Left colon (tissue), 2 donors: ENCODE data around the gene ABLIM3. TPM values are rescaled to one million over a fixed set of nuclear protein-coding genes. Genes with fewer than 3 reads are reported as not detected.
A peak's percentile ranks its signal among the peaks of the same experiment; 100 is the strongest.
"Not testable (repeated sequence)": the region's sequence is repeated elsewhere in the genome, so short reads cannot be mapped to it uniquely, and the experiment has no call there.

Experiments used
- ATAC-seq: fragments of 200-7000 bp; cut with Tn5 transposase; one replicate; pipeline ENCODE4 v1.9.1; 2020; ENCODE audit warnings: mild to moderate bottlenecking, moderate library complexity
- DNase-seq, 2 donors: peaks; one replicate each; pipeline ENCODE4 v3.0.0-alpha.2; 2020
- intact Hi-C, 2 donors: fragments of 100-400 bp; cut with DNase I in 1 of 2; cut with micrococcal nuclease in 1 of 2; formaldehyde crosslinking; loops; one replicate each; pipeline versions ENCODE4 v1.11.2 to v1.14.0; 2022; cut with DNase I, micrococcal nuclease
- total RNA-seq, 2 donors: library from RNA; stranded (reverse); fragmentation: NEBNext Ultra II Directional; extraction: Animal tissue kit (Norgen Biotek cat#: 25700); gene quantifications; one replicate each; pipeline ENCODE4 v1.2.1, GENCODE V29; 2021
- donor health status: DM: no; HTN: no; CAD: no.
- donor health status: DM: yes; HTN: yes; CAD: no.

ABLIM3 gene
- total RNA-seq, 2 donors from 2014 or later, result 3.4 to 4.3 TPM

DNA sequence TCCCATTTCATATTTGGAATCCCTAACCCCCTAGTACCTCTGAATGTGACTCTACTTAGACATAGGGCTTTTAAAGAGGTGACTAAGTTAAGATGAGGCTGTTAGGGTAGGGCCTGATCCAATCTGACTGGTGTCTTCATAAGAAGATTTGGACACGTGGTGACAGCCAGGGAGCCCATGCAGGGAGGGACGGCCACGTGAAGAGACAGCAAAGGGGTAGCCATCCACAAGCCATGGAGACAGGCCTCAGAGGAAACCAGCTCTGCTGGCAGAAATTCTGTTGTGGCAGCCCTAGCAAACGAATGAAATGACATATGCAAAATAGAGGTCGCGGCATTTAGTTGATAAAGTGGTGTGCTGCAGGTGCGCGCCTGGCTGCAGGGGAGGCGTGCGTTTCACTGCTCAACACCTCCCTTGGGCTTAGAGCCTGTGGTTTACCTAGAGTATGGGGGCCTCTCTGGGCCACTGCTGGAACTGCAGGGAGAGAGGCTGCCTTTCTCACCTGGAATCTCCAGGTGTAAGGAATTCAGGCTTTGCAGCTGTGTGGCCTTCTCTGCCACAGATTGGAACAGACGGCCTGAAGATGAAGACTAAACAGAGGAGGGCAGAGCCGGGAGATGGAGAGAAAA is 123.3 kb downstream of the ABLIM3 start:
- ATAC-seq, result peak; percentile 87
- intact Hi-C loops, result no loop called here

DNA sequence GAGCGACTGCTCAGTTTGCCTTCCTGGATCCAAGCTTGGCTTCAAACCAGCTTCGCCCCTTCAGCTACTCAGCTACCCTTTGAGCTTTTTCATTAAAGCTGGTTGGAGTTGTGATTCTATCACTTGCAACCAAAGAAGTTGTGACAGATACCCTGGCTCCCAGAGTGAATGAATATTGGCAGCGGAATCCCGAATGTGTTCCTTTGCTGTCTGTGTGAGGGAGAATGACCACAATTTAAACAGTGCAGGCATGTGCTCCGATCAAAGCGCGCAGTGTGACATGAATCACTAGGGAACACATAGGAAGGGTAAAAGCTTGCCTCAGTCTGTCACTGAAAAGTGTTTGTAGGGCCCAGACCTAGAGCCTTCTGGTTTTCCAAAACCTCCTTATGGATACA is 123.8 kb downstream of the ABLIM3 start:
- intact Hi-C loops, result no loop called here
- ATAC-seq (no peak), DNase-seq (no peak)

More for the DNA sequence above, 123.3 kb downstream of the ABLIM3 start:
- DNase-seq, result peak in 1 of 2 donors; percentile 38

DNA sequence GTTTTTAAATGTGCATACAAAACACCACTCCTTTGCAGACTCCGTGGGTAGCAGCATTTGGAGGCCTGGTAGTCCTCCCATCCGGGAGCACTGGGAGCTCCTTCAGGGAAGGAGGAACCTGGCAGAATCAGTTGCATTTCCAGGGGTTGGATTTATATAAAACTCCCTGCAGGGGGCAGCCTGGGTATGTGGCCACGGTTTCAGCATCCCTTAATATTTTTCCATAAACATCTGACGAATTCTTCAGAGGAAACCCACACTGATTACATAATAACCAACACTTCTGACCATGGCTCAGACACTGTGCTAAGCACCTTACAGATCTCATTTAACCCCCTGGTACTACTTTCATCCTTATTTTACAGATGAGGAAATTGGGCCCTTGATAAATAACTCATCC is 124.3 kb downstream of the ABLIM3 start:
- intact Hi-C loops, result no loop called here
- no peak for DNase-seq
- ATAC-seq, result no peak

DNA sequence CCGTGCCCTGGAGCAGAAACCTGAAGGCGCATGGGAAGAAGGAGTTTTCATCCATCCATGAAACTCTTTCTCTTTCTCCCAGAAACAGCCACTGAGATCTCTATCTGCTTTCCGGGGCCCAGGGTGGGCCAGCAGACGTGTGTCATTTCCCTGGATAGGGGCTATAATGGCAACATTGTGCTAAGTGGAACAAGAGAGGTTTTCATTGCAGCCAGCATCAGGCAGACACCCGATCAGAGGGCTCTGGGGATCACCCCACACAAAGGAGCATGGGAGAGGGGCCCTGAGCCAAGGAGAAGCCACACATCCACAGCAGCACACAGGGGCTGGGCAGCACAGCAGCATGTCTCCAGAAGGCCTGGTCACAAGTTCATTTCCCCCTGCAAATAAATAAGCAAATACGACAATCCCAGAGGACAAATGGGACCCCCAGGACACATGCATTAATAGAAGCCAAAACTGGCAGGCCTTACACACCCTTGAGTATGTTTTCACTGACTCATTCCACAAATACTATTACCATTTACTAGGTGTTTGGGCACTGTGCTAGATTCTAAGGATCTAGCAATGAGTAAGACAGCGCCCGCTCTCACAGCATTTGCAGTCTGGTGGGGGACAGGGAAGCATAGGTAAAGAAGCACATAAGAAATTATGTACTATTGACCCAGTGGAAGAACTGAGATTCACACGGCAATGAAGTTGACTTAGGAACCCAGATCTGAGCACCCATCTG is 126.1 kb downstream of the ABLIM3 start:
- intact Hi-C loops, result no loop called here
- DNase-seq (no peak), ATAC-seq (no peak)

DNA sequence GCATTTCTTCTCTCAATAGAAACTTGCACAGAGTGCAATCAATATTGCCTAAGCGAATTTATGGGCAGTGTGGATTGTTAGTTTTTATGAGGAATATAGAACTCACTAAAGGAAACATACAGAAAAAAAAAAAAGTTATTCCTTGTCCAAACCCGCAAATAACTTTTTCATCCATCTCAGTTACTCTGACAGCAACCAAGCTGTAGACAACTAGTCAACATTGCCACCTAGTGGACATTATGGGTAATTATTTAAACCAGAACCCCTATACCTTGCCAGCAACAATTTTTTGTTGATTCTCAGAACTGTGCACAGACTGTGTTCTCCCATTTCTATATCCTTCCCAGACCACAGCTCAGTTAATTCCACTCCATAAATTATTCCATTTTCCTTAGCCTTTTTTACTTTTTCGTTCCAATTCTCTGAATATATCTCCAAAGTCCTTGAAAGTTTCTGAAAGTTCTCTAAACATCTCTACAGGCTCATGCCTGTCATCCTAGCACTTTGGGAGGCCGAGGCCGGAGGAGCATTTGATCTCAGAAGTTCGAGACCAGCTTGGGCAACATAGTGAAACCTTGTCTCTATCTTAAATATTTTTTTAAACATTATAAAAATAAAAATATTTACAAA is 127.8 kb downstream of the ABLIM3 start:
- no peak for DNase-seq
- ATAC-seq, result no peak
- intact Hi-C loops, result no loop called here

DNA sequence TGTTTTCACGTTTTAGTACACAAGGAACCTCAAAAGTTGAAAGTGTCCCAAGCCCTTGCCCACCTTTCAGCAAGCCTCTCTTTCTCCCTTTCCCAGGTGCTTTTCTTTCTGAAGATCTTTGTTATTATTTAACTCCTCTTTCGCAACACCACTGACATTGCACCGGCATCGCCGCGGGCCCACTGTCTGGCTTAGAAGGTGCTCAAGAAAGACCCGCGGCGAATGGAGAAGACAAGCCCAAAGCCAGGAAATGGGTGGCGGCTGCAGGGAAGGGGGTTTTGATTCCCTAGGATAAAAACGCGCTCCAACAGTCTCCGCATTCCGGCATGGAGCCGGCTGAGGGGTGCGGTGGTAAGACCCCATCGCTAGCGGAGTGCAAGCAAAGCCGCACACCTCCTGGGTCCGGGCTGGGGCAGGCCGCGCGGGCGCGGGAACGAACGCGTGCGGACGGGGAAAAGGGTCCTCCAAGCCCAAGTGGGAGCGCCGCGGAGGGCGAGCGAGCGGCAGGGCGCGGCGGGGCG is 130.0 kb downstream of the ABLIM3 start:
- ATAC-seq (no peak), DNase-seq (no peak)
- intact Hi-C loops, result no loop called here

DNA sequence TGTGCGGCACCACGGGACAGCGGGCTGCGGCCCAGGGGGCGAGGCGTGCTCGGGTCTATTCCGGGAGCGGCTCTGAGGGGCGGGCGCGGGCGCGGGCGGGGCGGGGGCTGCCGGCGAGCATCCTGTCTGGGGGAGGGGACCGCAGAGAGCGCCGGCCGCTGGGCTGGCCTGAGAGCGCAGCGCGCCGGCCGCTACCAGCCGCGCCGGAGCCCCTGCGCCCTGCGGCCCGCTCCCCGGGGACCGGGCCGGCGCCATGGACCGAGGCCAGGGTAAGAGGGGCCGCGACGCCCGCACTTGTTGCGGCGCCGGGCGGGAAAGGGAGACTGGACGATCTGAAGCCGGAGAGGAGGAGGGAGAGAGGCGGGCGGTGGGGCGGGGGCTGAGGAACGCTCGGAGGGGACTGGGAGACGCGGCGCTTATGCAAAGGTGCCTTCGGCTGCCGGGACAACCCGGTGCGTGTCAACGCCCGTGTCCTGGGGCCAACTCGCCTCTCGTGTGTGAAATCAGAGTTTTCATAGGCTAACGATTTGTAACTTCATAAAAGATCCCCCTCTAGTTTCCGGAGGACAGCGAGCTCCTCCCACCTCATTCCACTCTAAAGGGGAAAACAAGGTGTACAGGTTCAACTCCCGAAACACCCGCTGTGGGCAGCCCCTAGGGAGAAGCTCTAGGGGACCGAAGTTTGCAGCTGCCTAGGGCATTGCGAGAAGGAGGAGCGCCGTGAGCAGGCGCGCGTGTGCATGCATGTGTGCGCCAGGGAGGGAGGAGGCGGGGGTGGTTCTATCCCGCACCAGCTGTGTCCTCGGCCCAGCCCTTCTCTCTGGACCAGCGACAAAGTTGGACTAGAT is 130.6 kb downstream of the ABLIM3 start, which contains the start of gene AFAP1L1:
Gene AFAP1L1 (plus strand): TSS at position 144 of the 848 bp plus-strand sequence. CDS start 110 bp downstream, at position 254.
- intact Hi-C loops, result no loop called here
- ATAC-seq (peak; percentile 77), DNase-seq (peak; percentile 59 to 61)

DNA sequence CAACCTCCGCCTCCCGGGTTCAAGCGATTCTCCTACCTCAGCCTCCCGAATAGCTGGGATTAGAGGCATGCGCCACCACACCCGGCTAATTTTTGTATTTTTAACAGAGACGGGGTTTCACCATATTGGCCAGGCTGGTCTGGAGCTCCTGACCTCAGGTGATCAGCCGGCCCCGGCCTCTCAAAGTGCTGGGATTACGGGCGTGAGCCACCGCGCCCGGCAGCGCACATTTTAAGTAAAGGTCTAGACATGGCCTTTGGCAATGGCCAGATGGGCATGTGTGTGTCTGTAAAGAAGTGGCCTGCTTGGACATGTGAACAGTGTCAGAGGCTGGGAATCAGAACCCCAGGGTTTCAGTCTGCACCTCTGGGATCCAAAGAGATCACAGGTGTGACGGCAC is 131.5 kb downstream of the ABLIM3 start:
- DNase-seq, intact Hi-C loops, ATAC-seq: not testable (repeated sequence)

DNA sequence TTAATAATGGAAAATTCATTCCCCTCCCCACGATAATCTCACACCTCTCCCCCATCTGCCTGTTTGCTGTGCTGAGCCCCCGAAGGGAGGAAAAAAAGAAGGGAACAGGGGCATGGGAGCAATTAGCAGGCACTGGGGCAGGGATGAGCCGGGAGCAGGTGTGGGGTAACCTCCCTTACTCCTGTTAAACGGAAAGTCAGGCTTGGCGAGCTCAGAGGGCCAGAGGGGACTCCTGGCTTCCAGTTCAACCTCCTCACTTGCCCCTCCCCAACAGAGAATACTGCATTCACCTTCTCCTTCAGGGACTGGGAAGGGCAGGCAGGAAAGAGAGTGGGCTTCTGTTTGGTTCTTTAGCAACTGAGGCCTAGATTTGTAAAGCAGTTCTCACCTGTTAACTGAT is 131.9 kb downstream of the ABLIM3 start:
- no peak for DNase-seq
- intact Hi-C loops, result no loop called here
- no peak for ATAC-seq

DNA sequence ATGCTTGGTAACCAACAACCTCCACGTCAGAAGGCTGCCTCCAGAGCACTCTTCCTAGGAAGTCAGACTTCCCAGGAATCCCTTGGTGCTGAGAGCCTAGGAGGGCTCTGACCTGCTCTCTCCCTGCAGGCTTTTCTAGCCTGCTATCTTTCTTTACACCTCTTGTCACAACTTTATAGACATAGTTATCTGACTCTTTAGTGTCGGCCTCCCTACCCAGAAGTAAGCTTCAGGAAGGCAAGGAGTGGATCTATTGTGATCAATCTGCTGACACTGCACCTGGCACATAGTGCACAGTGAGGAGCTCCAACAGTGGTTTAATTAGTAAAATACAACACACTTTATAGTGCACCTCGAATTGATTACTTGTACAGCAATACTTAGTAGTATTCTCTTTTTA is 132.7 kb downstream of the ABLIM3 start:
- intact Hi-C loops, result no loop called here
- peak in 1 of 2 donors; percentile 23 for DNase-seq
- ATAC-seq, result peak; percentile 84

DNA sequence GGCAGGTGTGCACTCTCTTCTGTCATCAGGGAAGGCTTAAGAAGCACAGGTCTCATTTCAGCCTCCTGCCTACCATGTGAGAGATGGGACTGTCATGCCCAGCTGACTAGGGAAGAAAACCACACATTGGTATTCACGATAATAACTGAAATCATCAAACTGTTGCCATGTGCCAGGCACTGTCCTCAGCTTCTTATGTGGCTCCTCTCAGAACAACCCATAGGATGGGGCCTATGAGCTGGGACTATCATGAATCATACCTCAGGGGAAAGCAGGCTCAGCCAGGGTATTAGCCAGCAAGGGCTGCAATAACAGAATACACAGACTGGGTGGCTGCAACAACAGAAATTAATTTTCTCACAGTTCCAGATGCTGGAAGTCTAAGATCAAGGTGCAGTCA is 133.6 kb downstream of the ABLIM3 start:
- DNase-seq (no peak), ATAC-seq (no peak)
- intact Hi-C loops, result no loop called here

DNA sequence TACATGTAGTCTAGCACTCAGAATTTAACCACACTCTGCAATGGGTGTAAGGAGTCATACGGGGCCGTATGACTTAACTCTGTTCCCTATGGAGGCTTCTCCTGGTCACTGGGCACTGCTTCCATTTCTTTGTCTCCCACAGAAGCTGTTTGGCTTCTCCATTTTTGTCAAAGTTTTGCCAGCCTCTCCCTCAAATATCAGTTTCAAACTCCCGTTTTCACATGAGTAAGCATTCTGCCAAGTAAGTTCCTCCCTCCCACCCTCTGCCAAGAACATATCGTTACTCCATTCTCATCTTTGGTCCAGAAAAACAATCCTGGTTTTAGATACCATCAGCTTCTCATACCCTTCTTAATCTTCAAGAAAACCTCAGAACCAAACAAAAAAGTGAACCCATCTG is 136.5 kb downstream of the ABLIM3 start:
- intact Hi-C loops, result no loop called here
- DNase-seq (no peak), ATAC-seq (no peak)

DNA sequence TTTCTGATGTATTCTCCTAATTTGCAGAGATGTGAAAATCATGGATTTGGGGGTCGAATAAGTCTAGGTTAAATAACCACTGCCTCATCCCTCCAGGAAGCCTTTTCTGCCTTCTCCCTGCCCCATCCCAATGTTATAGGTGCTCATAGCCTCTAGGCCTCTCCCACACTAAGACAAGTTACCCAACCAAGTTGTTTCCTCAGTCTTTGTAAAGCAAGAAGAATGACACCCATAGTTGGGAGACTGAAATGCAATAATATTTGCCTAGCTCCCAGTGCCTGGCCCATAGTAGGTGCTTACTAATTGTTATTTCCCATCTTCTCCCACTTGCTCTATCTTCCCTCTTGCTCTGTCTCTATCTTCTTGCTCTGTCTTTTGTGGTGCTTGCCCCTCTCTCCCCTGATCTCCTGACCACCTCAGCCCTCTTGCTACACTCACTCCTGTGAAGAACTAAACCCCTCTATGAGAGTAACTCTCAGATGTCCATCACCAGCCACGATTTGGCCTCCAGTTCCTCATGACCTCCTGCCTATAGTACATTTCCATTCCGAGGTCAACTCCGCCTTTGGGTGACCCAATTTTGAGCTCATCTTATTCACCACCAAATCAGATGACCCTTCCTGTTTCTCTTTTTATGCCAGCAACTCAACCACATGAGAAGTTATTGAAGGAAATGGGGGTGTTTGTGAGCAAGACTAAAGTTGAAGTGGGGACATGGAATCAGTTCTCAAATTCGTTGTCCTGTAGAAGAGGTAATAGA is 137.3 kb downstream of the ABLIM3 start:
- DNase-seq (no peak), ATAC-seq (no peak)
- intact Hi-C loops, result no loop called here

DNA sequence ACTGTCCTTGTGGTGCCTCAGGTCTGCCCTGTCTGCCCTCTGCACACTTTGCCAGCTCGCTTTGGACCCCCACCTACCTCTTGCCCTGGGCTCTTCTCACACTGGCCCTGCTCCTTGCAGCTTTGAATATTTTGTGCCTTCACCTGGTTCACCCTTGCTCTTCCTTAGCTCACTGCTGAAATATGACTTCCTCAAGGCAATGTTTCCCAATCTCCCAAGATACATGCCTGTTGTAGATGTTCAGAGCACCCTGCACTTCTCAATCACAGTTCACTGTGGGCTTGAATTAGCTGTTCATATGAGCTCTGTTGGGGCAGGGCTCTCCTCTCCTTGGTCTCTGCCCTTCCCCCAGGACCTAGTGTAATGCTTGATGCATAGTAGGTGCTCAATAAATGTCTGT is 138.4 kb downstream of the ABLIM3 start:
- ATAC-seq (no peak), DNase-seq (no peak)
- intact Hi-C loops, result no loop called here

DNA sequence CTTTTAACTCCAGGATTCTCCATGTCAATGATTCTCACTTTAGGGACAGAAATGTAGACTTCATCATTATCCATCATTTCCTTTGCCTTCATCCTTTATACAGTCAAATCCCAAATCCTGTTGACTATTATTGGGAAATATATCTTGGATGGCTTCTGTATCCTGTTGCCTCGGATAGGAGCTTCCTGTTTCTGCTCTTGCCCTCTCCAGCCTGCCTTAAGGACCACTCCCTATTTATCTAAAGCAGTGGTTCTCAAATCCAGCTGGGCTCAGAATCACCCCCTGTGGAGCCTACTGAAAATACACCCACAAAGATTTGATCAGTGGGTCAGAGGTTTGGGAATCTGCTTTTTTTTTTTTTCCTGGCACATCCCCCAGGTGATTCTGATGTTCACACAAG is 138.8 kb downstream of the ABLIM3 start:
- intact Hi-C loops, result no loop called here
- DNase-seq (no peak), ATAC-seq (no peak)

DNA sequence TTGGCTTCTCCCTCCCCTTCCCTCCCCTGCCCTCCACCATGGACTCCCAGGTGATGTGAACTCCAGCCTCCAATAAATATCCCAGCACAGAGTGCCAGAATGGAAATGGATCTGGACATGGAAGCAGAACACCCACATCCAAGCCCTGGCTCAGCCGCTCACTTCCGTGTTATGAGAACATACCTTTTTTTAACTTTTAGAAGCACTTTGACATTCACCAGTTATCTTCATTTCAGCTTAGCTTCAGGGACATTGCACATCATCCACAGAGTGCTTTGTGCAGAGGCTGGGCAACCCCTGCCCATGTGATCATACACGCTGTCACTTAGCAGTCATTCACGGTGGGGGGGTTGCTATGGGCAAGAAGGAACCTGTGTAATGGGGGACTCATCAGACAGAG is 139.5 kb downstream of the ABLIM3 start:
- intact Hi-C loops, result no loop called here
- ATAC-seq (no peak), DNase-seq (no peak)

DNA sequence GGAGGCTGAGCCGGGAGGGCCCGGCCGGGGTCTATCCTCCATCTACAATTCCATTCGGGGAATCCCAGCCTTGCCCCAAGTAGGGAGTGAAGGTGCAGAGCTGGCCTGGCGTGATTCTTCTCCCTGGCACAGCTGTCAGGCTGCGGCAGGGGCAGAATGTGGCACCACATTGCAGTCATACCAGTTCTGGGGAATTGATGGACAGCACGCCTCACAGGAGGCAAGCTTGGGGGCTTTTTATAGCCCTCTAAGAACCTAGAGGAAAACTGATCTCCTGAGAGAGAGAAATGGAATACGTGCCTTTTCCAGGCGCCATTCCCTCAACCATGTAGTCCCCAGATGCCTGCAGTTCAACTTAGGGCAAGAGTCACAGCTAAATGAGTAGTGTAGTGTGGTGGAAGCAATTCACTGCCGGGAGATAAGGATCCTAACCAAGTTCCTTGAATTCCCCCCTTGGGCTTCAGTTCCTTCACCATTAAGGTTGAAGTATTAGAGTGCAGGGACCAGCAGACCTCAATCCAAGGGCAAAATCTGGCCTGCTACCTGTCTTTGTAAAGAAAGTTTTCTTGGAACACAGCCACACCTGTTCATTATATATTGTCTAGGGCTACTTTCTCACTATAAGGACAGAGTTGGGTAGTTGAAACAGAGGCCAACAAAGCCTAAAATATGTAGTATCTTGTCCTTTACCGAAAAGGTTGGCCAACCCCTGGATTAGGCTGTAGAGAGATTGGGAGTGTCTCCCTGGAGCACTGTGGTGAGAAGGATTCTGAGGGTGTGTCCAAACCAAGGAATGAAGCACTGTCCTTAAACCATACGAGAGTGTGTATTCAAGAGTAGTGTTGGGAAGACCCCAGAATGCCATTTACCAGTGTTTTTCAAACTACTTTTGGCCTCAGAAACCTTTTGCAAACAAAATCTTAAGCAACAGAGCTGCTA is 141.0 kb downstream of the ABLIM3 start:
- intact Hi-C loops, result no loop called here
- no peak for ATAC-seq
- no peak for DNase-seq
